SK-N-SH (cell line): Measurements from ENCODE around the gene APOBEC3H. TPM values are rescaled to one million over a fixed set of nuclear protein-coding genes. Genes with fewer than 3 reads are reported as not detected.

Experiments used
- CTCF ChIA-PET: fragments of 300-600, 350-600 bp; formaldehyde crosslinking; extraction: SDS; loops from one replicate; lab custom pipeline; 2021; lab: Yijun Ruan, JAX
- POLR2A ChIA-PET: fragments of 350-600 bp; sonication (Branson Sonifier 250); formaldehyde crosslinking; extraction: SDS; loops from one replicate; lab custom pipeline; 2020; ENCODE audit warnings: antibody characterized with exemption, inconsistent platforms; lab: Yijun Ruan, JAX
- DNase-seq: peaks from one replicate; pipeline ENCODE4 v3.0.0; 2012
- H2AFZ ChIP-seq: fragments of 200-600 bp; sonication (generic); 2 replicates; pipeline ENCODE4 v1.8.1; 2016; ENCODE audit warnings: antibody characterized with exemption, mild to moderate bottlenecking, low read depth
- H3F3A ChIP-seq: fragments of 200-600 bp; sonication (generic); replicated peaks from 2 replicates; pipeline ENCODE3; 2016; ENCODE audit warnings: antibody characterized with exemption, mild to moderate bottlenecking; ENCODE audit not compliant: insufficient read depth
- H3K27ac ChIP-seq, 2 experiments: fragments of 200-500 bp in 1 of 2; fragments of 200-600 bp in 1 of 2; sonication (Bioruptor generic) in 1 of 2; sonication (generic), shearing (Covaris generic) in 1 of 2; 2 replicates each; pipeline versions ENCODE4 v1.5.1 to v1.6.1; 2014 to 2016; ENCODE audit warnings: low read depth in 2 of 2, inconsistent platforms in 1 of 2, low read length in 1 of 2, mild to moderate bottlenecking in 1 of 2, mixed read lengths in 1 of 2
- H3K27me3 ChIP-seq: fragments of 200-600 bp; sonication (generic), shearing (Covaris generic); 2 replicates; pipeline ENCODE4 v1.6.1; 2016; ENCODE audit warnings: mixed run types; ENCODE audit not compliant: insufficient read depth
- H3K36me3 ChIP-seq, 2 experiments: fragments of 200-500 bp in 1 of 2; fragments of 200-600 bp in 1 of 2; sonication (Bioruptor generic) in 1 of 2; sonication (generic) in 1 of 2; replicated peaks in 1 of 2; 2 replicates each; pipeline versions ENCODE3 to v1.5.1; 2014 to 2016; ENCODE audit warnings: low read length in 1 of 2, mild to moderate bottlenecking in 1 of 2; ENCODE audit not compliant: insufficient read depth in 2 of 2, control insufficient read depth in 1 of 2
- H3K4me1 ChIP-seq, 2 experiments: fragments of 200-500 bp in 1 of 2; fragments of 200-600 bp in 1 of 2; sonication (Bioruptor generic) in 1 of 2; sonication (generic), shearing (Covaris generic) in 1 of 2; 2 replicates each; pipeline versions ENCODE4 v1.5.1 to v1.6.1; 2014 to 2016; ENCODE audit warnings: low read depth in 1 of 2, low read length in 1 of 2, mixed run types in 1 of 2; ENCODE audit not compliant: insufficient read depth in 2 of 2, control insufficient read depth in 1 of 2
- H3K4me2 ChIP-seq: fragments of 200-600 bp; sonication (generic), shearing (Covaris generic); 2 replicates; pipeline ENCODE4 v1.6.1; 2017; ENCODE audit warnings: mixed run types
- H3K4me3 ChIP-seq, 2 experiments: fragments of 200-500 bp in 1 of 2; fragments of 200-600 bp in 1 of 2; sonication (Bioruptor generic) in 1 of 2; sonication (generic), shearing (Covaris generic) in 1 of 2; 2 replicates each; pipeline versions ENCODE4 v1.5.1 to v1.8.1; 2014 to 2016; ENCODE audit warnings: low read depth in 2 of 2, inconsistent platforms in 1 of 2, low read length in 1 of 2, mild to moderate bottlenecking in 1 of 2, mixed read lengths in 1 of 2, moderate library complexity in 1 of 2
- H3K79me2 ChIP-seq: fragments of 200-600 bp; sonication (generic); 2 replicates; pipeline ENCODE4 v1.8.1; 2017; ENCODE audit warnings: mild to moderate bottlenecking; ENCODE audit not compliant: insufficient read depth
- H3K9ac ChIP-seq: fragments of 200-600 bp; sonication (generic); 2 replicates; pipeline ENCODE4 v1.6.1; 2017; ENCODE audit warnings: mixed run types
- H3K9me2 ChIP-seq: fragments of 200-600 bp; sonication (generic); 2 replicates; pipeline ENCODE4 v1.6.1; 2017; ENCODE audit warnings: mixed run types
- H3K9me3 ChIP-seq: fragments of 200-600 bp; sonication (generic); 2 replicates; pipeline ENCODE4 v1.6.1; 2017; ENCODE audit warnings: mixed run types, mild to moderate bottlenecking, moderate library complexity
- H4K20me1 ChIP-seq: fragments of 200-600 bp; sonication (generic); 2 replicates; pipeline ENCODE4 v1.6.1; 2017; ENCODE audit warnings: mild to moderate bottlenecking, mixed run types; ENCODE audit not compliant: insufficient read depth
- CHD2 ChIP-seq: fragments of 150-350 bp; IDR thresholded peaks from 2 replicates; pipeline ENCODE4 v1.6.1; 2018; ENCODE audit warnings: low read length; ENCODE audit not compliant: partially characterized antibody
- EP300 ChIP-seq, 2 experiments: IDR thresholded peaks; 2 replicates each; pipeline versions ENCODE4 v1.4.0 to v1.6.1; 2012; ENCODE audit warnings: borderline replicate concordance in 1 of 2, low read depth in 1 of 2, low read length in 1 of 2
- FOSL2 ChIP-seq: IDR thresholded peaks from 2 replicates; pipeline ENCODE4 v1.4.0; 2012; ENCODE audit warnings: low read depth, mild to moderate bottlenecking, moderate library complexity, borderline replicate concordance
- FOXJ3 ChIP-seq: sonication (generic); formaldehyde crosslinking; IDR thresholded peaks from 2 replicates; pipeline ENCODE4 v1.5.1; 2020; ENCODE audit warnings: mild to moderate bottlenecking, missing genetic modification reagents
- GABPA ChIP-seq: IDR thresholded peaks from 2 replicates; pipeline ENCODE4 v1.4.0; 2012; ENCODE audit warnings: low read depth, mild to moderate bottlenecking
- GATA2 ChIP-seq: sonication (generic); formaldehyde crosslinking; IDR thresholded peaks from 2 replicates; pipeline ENCODE4 v1.5.0; 2020; ENCODE audit warnings: mild to moderate bottlenecking, missing genetic modification reagents
- JUND ChIP-seq: IDR thresholded peaks from 2 replicates; pipeline ENCODE4 v1.4.0; 2012
- NFIC ChIP-seq: IDR thresholded peaks from 2 replicates; pipeline ENCODE4 v1.4.0; 2012; ENCODE audit warnings: borderline replicate concordance
- NRF1 ChIP-seq: IDR thresholded peaks from 2 replicates; pipeline ENCODE4 v1.6.1; 2012; ENCODE audit warnings: low read depth, mild to moderate bottlenecking, low read length
- RCOR1 ChIP-seq: fragments of 150-350 bp; IDR thresholded peaks from 2 replicates; pipeline ENCODE4 v1.6.1; 2017; ENCODE audit warnings: antibody characterized with exemption, low read length
- REST ChIP-seq: IDR thresholded peaks from 2 replicates; pipeline ENCODE4 v1.6.1; 2012; ENCODE audit warnings: mild to moderate bottlenecking, low read depth, low read length, moderate library complexity
- RFX5 ChIP-seq: IDR thresholded peaks from 2 replicates; pipeline ENCODE4 v1.6.1; 2012; ENCODE audit warnings: mild to moderate bottlenecking, improper control_type of control experiment, low read length
- SIN3A ChIP-seq: IDR thresholded peaks from 2 replicates; pipeline ENCODE4 v1.6.1; 2012; ENCODE audit warnings: low read depth, mild to moderate bottlenecking, low read length, moderate library complexity, borderline replicate concordance
- SMC3 ChIP-seq: IDR thresholded peaks from 2 replicates; pipeline ENCODE4 v1.6.1; 2012; ENCODE audit warnings: low read depth, low read length, improper control_type of control experiment
- ZBTB33 ChIP-seq: IDR thresholded peaks from 2 replicates; pipeline ENCODE4 v1.4.0; 2012; ENCODE audit warnings: low read depth, borderline replicate concordance
- WGBS: methylation state at CpG from one replicate; pipeline ENCODE4 v1.1.6; 2017; ENCODE audit warnings: low lambda C conversion rate; 5-methylcytosine and 5-hydroxymethylcytosine counted together
- polyA plus RNA-seq, 3 experiments: library from polyadenylated mRNA; depleted of rRNA; stranded (reverse); fragments of >200 nt; gene quantifications; 2 replicates each; pipeline ENCODE4 v1.2.3, GENCODE V29; 2012
- TF ChIP-seq, protein P1 (sequence below): IDR thresholded peaks from 2 replicates; pipeline ENCODE4 v1.4.0; 2012; ENCODE audit warnings: low read depth

APOBEC3H gene
- polyA plus RNA-seq, 1 of the 3 experiments (the other 2 are of a cell fraction) = 0.18 TPM

DNA sequence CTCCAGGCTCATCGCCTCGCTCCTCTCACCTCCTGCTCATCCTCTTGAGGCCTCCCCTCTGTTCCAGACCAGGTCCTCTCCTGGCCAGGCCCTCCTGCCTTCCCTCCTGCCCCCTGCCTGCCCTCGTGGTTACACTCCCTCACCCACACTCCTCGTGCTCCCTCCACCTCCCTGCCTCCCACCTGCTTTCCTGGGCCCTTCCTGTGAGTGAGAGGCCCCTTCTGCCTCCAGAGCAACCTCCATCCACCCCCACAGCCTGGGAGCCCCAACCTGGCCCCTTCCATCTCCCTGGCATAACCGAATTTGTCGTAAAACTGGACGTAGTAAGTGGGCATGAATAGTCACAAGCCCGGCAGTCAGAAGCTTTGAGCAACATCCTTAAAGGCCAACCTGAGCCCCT, 15.4 kb upstream of the APOBEC3H start:
- no peaks in the 10 kb centered on the region for H3K27me3 ChIP-seq
- no peaks in the 10 kb centered on the region for H3K79me2 ChIP-seq
- H3F3A ChIP-seq = no peaks in the 10 kb centered on the region
- no peak overlapping the region for H3K27ac ChIP-seq
- no peak overlapping the region for H2AFZ ChIP-seq
- TF ChIP-seq SMC3 (no peak), ZBTB33 (no peak), EP300 (IDR thresholded peaks at IDR 0.05; ENCODE audit: borderline replicate concordance in 1 of 2, low read depth in 1 of 2, low read length in 1 of 2) (no peak), RCOR1 (no peak), NFIC (no peak), NRF1 (no peak), SIN3A (no peak), GABPA (no peak), CHD2 (no peak), REST (no peak), GATA2 (CRISPR knock-in tag) (no peak), RFX5 (no peak), JUND (no peak), FOXJ3 (CRISPR knock-in tag) (no peak), FOSL2 (no peak)
- TF ChIP-seq, protein P1, sequence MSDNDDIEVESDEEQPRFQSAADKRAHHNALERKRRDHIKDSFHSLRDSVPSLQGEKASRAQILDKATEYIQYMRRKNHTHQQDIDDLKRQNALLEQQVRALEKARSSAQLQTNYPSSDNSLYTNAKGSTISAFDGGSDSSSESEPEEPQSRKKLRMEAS = no peak
- H3K4me2 ChIP-seq = no peak overlapping the region
- H3K36me3 ChIP-seq = no peaks in the 10 kb centered on the region
- DNase-seq = no peak
- H3K4me1 ChIP-seq = no peaks in the 10 kb centered on the region; a peak in 1 of 4 replicates
- ChIA-PET POLR2A (no interaction called here), CTCF (no interaction called here)
- H3K9me2 ChIP-seq = no peaks in the 10 kb centered on the region
- H3K9ac ChIP-seq = no peak overlapping the region
- H4K20me1 ChIP-seq = no peaks in the 10 kb centered on the region
- H3K4me3 ChIP-seq = no peak overlapping the region
- 58% methylated on average over 6 of the region's 8 CpGs for WGBS
- H3K9me3 ChIP-seq = no peaks in the 10 kb centered on the region
